Uterus (tissue), 4 donors: Measurements from ENCODE around the gene NTF4. TPM values are rescaled to one million over a fixed set of nuclear protein-coding genes. Genes with fewer than 3 reads are reported as not detected.

ENCODE experiments used
- DNase-seq, 2 donors: peaks; one replicate each; pipeline ENCODE4 v3.0.0-alpha.2; 2019 to 2020
- H3K27ac ChIP-seq, 2 donors: fragments of 200-600 bp; sonication (generic); 1 replicate in 1 of 2; 2 replicates in 1 of 2; pipeline ENCODE4 v1.5.1; 2016 to 2018
- H3K27me3 ChIP-seq, 2 donors: fragments of 200-600 bp; sonication (generic); one replicate each; pipeline ENCODE4 v1.5.1; 2018 to 2019; ENCODE audit warnings: control low read depth in 1 of 2
- H3K36me3 ChIP-seq, 2 donors: fragments of 200-600 bp; sonication (generic); one replicate each; pipeline ENCODE4 v1.5.1; 2019; ENCODE audit warnings: control low read depth in 1 of 2
- H3K4me1 ChIP-seq, 2 donors: fragments of 200-600 bp; sonication (generic); one replicate each; pipeline ENCODE4 v1.5.1; 2018 to 2019; ENCODE audit warnings: control low read depth in 1 of 2
- H3K4me3 ChIP-seq, 2 donors: fragments of 200-600 bp; sonication (generic); 1 replicate in 1 of 2; 2 replicates in 1 of 2; pipeline ENCODE4 v1.5.1; 2018 to 2019; ENCODE audit warnings: mild to moderate bottlenecking in 1 of 2
- H3K9me3 ChIP-seq, 2 donors: fragments of 200-600 bp; sonication (generic); one replicate each; pipeline ENCODE4 v1.5.1; 2019; ENCODE audit warnings: control low read depth in 1 of 2
- POLR2A ChIP-seq, 2 donors: fragments of 450-650 bp; IDR thresholded peaks; one replicate each; pipeline ENCODE4 v1.6.1; 2016; ENCODE audit warnings: antibody characterized with exemption in 2 of 2, mild to moderate bottlenecking in 1 of 2, moderate library complexity in 1 of 2
- intact Hi-C: fragments of 100-400 bp; cut with DNase I; formaldehyde crosslinking; loops from one replicate; pipeline ENCODE4 v1.15.1; 2023; ENCODE audit warnings: low total_unique reads
- total RNA-seq, 4 donors: library from RNA; depleted of rRNA in 3 of 4; stranded (reverse); fragments of >200 nt in 3 of 4; gene quantifications; one replicate each; pipeline versions ENCODE4 v1.1.0 to v1.2.4, GENCODE V29; 2014 to 2023
- TF ChIP-seq, protein P1 (sequence below), 4 experiments: fragments of 200-600 bp in 2 of 4; fragments of 450-650 bp in 2 of 4; sonication (generic) in 2 of 4; IDR thresholded peaks; one replicate each; pipeline ENCODE4 v1.5.1; 2016 to 2019; ENCODE audit warnings: antibody characterized with exemption in 4 of 4, mild to moderate bottlenecking in 2 of 4, moderate library complexity in 1 of 4
- donor health status: DM: yes; HTN: yes; CAD: no.

Gene NTF4
- total RNA-seq, 4 donors from 2014 or later: 0.64 to 2.2 TPM; not detected in 2

DNA sequence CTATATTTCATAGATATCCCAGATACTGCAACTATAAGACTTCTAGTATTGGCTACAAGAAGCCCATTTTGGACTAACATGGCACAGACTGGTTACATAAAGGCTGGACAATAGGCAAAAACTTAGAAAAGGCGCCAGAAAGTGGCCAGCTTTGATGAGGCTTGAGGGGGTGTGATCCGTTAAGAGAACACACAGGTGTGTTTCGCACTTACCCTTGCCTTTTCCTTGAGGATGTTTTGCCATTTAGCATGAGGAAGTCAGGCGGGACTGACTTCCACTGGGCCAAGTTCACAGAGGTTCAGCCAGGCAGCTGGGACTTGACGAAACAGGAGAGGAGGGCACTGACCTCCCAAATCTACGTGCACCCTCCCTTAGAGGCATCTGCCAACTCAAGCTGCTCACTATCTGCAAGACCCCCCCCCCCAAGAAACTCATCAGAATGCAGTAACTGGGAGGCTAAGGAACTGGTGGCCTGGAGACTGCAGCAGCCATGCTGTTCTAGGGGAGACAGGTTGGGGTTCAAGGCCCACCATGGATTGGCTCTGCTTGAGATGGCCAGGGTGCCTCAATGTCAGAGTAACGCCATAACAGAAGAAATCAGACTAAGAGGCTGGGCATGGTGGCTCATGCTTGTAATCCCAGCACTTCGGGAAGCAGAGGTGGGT, 45.1 kb upstream of the NTF4 start:
- no peak for DNase-seq
- Histone ChIP-seq H3K4me1 (no peaks in the 10 kb centered on the region), H3K27ac (no peak overlapping the region), H3K4me3 (no peak overlapping the region), H3K9me3 (no peaks in the 10 kb centered on the region), H3K27me3 (no peaks in the 10 kb centered on the region), H3K36me3 (no peaks in the 10 kb centered on the region)
- no peak for TF ChIP-seq POLR2A (IDR thresholded peaks at IDR 0.05)
- TF ChIP-seq, protein P1, sequence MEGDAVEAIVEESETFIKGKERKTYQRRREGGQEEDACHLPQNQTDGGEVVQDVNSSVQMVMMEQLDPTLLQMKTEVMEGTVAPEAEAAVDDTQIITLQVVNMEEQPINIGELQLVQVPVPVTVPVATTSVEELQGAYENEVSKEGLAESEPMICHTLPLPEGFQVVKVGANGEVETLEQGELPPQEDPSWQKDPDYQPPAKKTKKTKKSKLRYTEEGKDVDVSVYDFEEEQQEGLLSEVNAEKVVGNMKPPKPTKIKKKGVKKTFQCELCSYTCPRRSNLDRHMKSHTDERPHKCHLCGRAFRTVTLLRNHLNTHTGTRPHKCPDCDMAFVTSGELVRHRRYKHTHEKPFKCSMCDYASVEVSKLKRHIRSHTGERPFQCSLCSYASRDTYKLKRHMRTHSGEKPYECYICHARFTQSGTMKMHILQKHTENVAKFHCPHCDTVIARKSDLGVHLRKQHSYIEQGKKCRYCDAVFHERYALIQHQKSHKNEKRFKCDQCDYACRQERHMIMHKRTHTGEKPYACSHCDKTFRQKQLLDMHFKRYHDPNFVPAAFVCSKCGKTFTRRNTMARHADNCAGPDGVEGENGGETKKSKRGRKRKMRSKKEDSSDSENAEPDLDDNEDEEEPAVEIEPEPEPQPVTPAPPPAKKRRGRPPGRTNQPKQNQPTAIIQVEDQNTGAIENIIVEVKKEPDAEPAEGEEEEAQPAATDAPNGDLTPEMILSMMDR (IDR thresholded peaks at IDR 0.05): no peak
- intact Hi-C loops: no loop called here

DNA sequence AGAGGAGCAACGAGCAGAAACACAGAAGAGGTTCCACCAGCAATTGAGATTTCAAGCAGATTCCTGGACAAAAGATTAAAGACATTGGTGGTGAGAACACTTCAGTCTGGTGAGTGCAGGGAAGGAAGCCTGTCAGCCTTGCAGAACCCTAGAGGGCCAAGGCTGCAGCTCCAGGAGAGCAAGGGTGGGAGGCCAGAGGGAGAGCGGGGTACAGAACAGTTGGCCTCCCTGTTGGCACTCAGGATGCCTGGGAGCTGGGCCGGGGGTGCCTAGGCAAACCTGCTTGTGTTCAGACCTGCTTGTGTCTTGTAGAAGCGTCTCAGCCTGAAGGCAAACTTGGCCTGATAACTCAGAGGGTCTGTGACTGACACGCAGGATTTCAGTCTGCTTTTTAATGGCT, 44.4 kb upstream of the NTF4 start:
- no peak for TF ChIP-seq POLR2A (IDR thresholded peaks at IDR 0.05)
- TF ChIP-seq, protein P1 (IDR thresholded peaks at IDR 0.05): no peak
- no peaks in the 10 kb centered on the region for H3K36me3 ChIP-seq
- no peaks in the 10 kb centered on the region for H3K27me3 ChIP-seq
- DNase-seq: no peak
- no peaks in the 10 kb centered on the region for H3K4me1 ChIP-seq
- no peaks in the 10 kb centered on the region for H3K9me3 ChIP-seq
- intact Hi-C loops: no loop called here
- H3K27ac ChIP-seq: no peak overlapping the region
- H3K4me3 ChIP-seq: no peak overlapping the region

DNA sequence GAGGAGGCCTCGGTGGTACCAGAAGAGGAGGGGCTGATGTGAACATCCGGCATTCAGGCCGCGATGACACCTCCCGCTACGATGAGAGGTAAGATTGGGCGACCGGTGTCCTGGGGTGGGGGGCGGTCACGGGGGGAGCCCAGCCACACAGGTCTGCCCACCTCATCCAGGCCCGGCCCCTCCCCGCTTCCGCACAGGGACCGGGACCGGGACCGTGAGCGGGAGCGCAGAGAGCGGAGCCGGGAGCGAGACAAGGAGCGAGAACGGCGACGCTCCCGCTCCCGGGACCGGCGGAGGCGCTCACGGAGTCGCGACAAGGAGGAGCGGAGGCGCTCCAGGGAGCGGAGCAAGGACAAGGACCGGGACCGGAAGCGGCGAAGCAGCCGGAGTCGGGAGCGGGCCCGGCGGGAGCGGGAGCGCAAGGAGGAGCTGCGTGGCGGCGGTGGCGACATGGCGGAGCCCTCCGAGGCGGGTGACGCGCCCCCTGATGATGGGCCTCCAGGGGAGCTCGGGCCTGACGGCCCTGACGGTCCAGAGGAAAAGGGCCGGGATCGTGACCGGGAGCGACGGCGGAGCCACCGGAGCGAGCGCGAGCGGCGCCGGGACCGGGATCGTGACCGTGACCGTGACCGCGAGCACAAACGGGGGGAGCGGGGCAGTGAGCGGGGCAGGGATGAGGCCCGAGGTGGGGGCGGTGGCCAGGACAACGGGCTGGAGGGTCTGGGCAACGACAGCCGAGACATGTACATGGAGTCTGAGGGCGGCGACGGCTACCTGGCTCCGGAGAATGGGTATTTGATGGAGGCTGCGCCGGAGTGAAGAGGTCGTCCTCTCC, 43.2 kb upstream of the NTF4 start:
- TF ChIP-seq, protein P1 (IDR thresholded peaks at IDR 0.05): no peak
- TF ChIP-seq POLR2A (IDR thresholded peaks at IDR 0.05): no peak
- intact Hi-C loops: no loop called here
- Histone ChIP-seq H3K9me3 (no peaks in the 10 kb centered on the region), H3K27me3 (no peaks in the 10 kb centered on the region), H3K27ac (no peak overlapping the region), H3K4me1 (no peaks in the 10 kb centered on the region), H3K4me3 (no peak overlapping the region), H3K36me3 (no peaks in the 10 kb centered on the region)
- DNase-seq: no peak

DNA sequence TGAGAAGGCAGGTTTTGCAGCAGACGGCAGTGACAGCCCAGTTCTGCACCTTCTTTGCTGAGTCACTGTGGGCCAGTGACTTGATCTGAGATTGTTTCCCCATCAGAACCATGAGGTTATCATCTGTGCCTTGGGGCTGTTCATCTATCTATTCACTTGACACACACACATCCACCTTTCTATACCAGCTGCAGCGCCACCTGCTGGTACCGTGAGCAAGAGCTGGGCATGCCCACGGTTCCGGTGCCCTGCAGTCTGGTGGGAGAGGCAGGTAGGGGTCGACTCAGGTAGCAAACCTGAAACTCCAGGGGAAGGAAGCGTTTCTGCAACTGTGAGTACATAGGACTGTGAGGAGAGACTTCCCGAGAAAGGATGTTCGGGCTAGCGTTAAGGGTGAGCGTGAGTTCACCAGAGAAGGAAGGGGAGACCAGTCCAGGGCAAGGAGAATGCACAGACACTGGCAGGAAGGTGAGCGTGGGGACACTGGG, 42.1 kb upstream of the NTF4 start:
- Histone ChIP-seq H3K36me3 (no peaks in the 10 kb centered on the region), H3K27me3 (no peaks in the 10 kb centered on the region), H3K4me1 (no peaks in the 10 kb centered on the region), H3K27ac (no peak overlapping the region), H3K9me3 (no peaks in the 10 kb centered on the region), H3K4me3 (no peak overlapping the region)
- intact Hi-C loops: no loop called here
- DNase-seq: no peak
- no peak for TF ChIP-seq POLR2A (IDR thresholded peaks at IDR 0.05)
- TF ChIP-seq, protein P1 (IDR thresholded peaks at IDR 0.05): peak; percentile 42 to 56 (median 50)
